Neural progenitor cell (in vitro differentiated cells): ENCODE data around the gene CYFIP1. TPM values are rescaled to one million over a fixed set of nuclear protein-coding genes. Genes with fewer than 3 reads are reported as not detected.
"Not testable (repeated sequence)": the region's sequence is repeated elsewhere in the genome, so short reads cannot be mapped to it uniquely, and the experiment has no call there.

Source experiments
- DNase-seq: peaks from one replicate; pipeline ENCODE4 v3.0.0-alpha.2; 2016; ENCODE audit warnings: low spot score
- H2AFZ ChIP-seq: fragments of 200-600 bp; sonication (generic); replicated peaks from 2 replicates; pipeline ENCODE4 v1.6.1; 2016; ENCODE audit warnings: antibody characterized with exemption
- H3F3A ChIP-seq: fragments of 200-600 bp; sonication (generic); 2 replicates; pipeline ENCODE4 v1.6.1; 2016; ENCODE audit warnings: antibody characterized with exemption, low read depth
- H3K27ac ChIP-seq: fragments of 200-600 bp; sonication (generic); 2 replicates; pipeline ENCODE4 v1.5.1; 2016; ENCODE audit warnings: mild to moderate bottlenecking
- H3K27me3 ChIP-seq: fragments of 200-600 bp; sonication (generic); 2 replicates; pipeline ENCODE4 v1.6.1; 2016; ENCODE audit warnings: mild to moderate bottlenecking, moderate library complexity
- H3K36me3 ChIP-seq: fragments of 200-600 bp; sonication (generic); 2 replicates; pipeline ENCODE4 v1.5.1; 2016
- H3K4me1 ChIP-seq: fragments of 200-600 bp; sonication (generic); 2 replicates; pipeline ENCODE4 v1.6.1; 2016; ENCODE audit warnings: mixed run types
- H3K4me2 ChIP-seq: fragments of 200-600 bp; sonication (generic); 2 replicates; pipeline ENCODE4 v1.6.1; 2016
- H3K4me3 ChIP-seq: fragments of 200-600 bp; sonication (generic); 2 replicates; pipeline ENCODE4 v1.5.1; 2016
- H3K79me2 ChIP-seq: fragments of 200-600 bp; sonication (generic); 2 replicates; pipeline ENCODE4 v1.6.1; 2016; ENCODE audit warnings: low read depth
- H3K9ac ChIP-seq: fragments of 200-600 bp; sonication (generic); 2 replicates; pipeline ENCODE4 v1.6.1; 2016
- H3K9me3 ChIP-seq: fragments of 200-600 bp; sonication (generic); 2 replicates; pipeline ENCODE4 v1.5.1; 2016; ENCODE audit warnings: low read depth
- H4K20me1 ChIP-seq: fragments of 200-600 bp; sonication (generic); 2 replicates; pipeline ENCODE4 v1.6.1; 2016; ENCODE audit warnings: low read depth
- H3K27ac Mint-ChIP-seq: 3 replicates; pipeline ENCODE4 v1.8.0; 2021; ENCODE audit warnings: mixed read lengths
- H3K27me3 Mint-ChIP-seq: 2 replicates; pipeline ENCODE4 v1.8.0; 2022; ENCODE audit warnings: low read depth, mild to moderate bottlenecking, inconsistent platforms, moderate library complexity, mixed read lengths; ENCODE audit not compliant: insufficient read depth
- H3K36me3 Mint-ChIP-seq: 3 replicates; pipeline ENCODE4 v1.8.0; 2021; ENCODE audit warnings: mixed read lengths
- H3K4me1 Mint-ChIP-seq: 3 replicates; pipeline ENCODE4 v1.8.0; 2021; ENCODE audit warnings: mixed read lengths
- H3K4me3 Mint-ChIP-seq: 3 replicates; pipeline ENCODE4 v1.8.0; 2021; ENCODE audit warnings: mild to moderate bottlenecking, moderate library complexity, mixed read lengths
- H3K9me3 Mint-ChIP-seq: 3 replicates; pipeline ENCODE4 v1.8.0; 2020; ENCODE audit warnings: mixed read lengths
- CTCF ChIP-seq: fragments of 200-600 bp; sonication (generic); IDR thresholded peaks from 2 replicates; pipeline ENCODE4 v1.5.1; 2017; ENCODE audit warnings: antibody characterized with exemption, mild to moderate bottlenecking
- EZH2 ChIP-seq: fragments of 200-600 bp; sonication (generic); IDR thresholded peaks from 2 replicates; pipeline ENCODE4 v1.6.1; 2017; ENCODE audit warnings: antibody characterized with exemption, mild to moderate bottlenecking, moderate library complexity
- EZH2phosphoT487 ChIP-seq: fragments of 200-600 bp; sonication (generic); IDR thresholded peaks from 2 replicates; pipeline ENCODE4 v1.6.1; 2017; ENCODE audit warnings: antibody characterized with exemption
- total RNA-seq: library from RNA; depleted of rRNA; stranded (reverse); fragments of >200 nt; gene quantifications from 2 replicates; pipeline ENCODE4 v1.2.3, GENCODE V29; 2015; ENCODE audit warnings: low replicate concordance

The CYFIP1 gene
- total RNA-seq, 1 donor from 2014 or later: 94.6 TPM

- Mint-ChIP-seq H3K27me3 (peaks cover 3% of the 10 kb centered on the region), H3K27ac (no peak overlapping the region), H3K9me3 (no peaks in the 10 kb centered on the region), H3K4me1 (no peaks in the 10 kb centered on the region), H3K4me3 (no peak overlapping the region), H3K36me3 (peaks cover 21% of the 10 kb centered on the region)
- peaks cover 16% of the 10 kb centered on the region for H3K36me3 ChIP-seq
- H4K20me1 ChIP-seq: no peaks in the 10 kb centered on the region
- no peaks in the 10 kb centered on the region for H3K27me3 ChIP-seq
- no peak overlapping the region for H3K9ac ChIP-seq
- no peak overlapping the region for H3K27ac ChIP-seq
- no peaks in the 10 kb centered on the region for H3K9me3 ChIP-seq
- H3F3A ChIP-seq: no peaks in the 10 kb centered on the region
- DNase-seq: no peak
- H3K4me1 ChIP-seq: no peaks in the 10 kb centered on the region
- no peaks in the 10 kb centered on the region for H3K79me2 ChIP-seq
- no peak overlapping the region for H2AFZ ChIP-seq
- TF ChIP-seq EZH2phosphoT487: no peak
- no peak for TF ChIP-seq CTCF
- TF ChIP-seq EZH2: no peak
- H3K4me2 ChIP-seq: no peak overlapping the region
- no peak overlapping the region for H3K4me3 ChIP-seq
Observed at GRCh38 chr15:23014394-23015000, 34.3 kb upstream of the CYFIP1 start.

- Histone ChIP-seq H4K20me1 (no peaks in the 10 kb centered on the region), H3K36me3 (peaks cover 18% of the 10 kb centered on the region), H3K27me3 (no peaks in the 10 kb centered on the region), H3F3A (no peaks in the 10 kb centered on the region), H3K9me3 (no peaks in the 10 kb centered on the region), H3K9ac (no peak overlapping the region), H3K79me2 (no peaks in the 10 kb centered on the region), H2AFZ (no peak overlapping the region), H3K4me2 (no peak overlapping the region), H3K27ac (no peak overlapping the region), H3K4me3 (no peak overlapping the region), H3K4me1 (no peaks in the 10 kb centered on the region)
- DNase-seq: no peak
- Mint-ChIP-seq H3K27me3 (peaks cover 3% of the 10 kb centered on the region), H3K27ac (no peak overlapping the region), H3K9me3 (no peaks in the 10 kb centered on the region), H3K4me1 (no peaks in the 10 kb centered on the region), H3K36me3 (peaks cover 21% of the 10 kb centered on the region), H3K4me3 (no peak overlapping the region)
- no peak for TF ChIP-seq EZH2phosphoT487
- TF ChIP-seq EZH2: no peak
- TF ChIP-seq CTCF: no peak
Observed at GRCh38 chr15:23013681-23014080, 33.5 kb upstream of the CYFIP1 start.

- not testable (repeated sequence) for H3K4me3 Mint-ChIP-seq, H3K4me1 ChIP-seq, H3K27ac ChIP-seq, H3K4me1 Mint-ChIP-seq, H3K27me3 ChIP-seq, H3K4me3 ChIP-seq, H4K20me1 ChIP-seq, H2AFZ ChIP-seq, H3K27me3 Mint-ChIP-seq, H3K9me3 Mint-ChIP-seq, H3F3A ChIP-seq, H3K27ac Mint-ChIP-seq, DNase-seq, H3K9ac ChIP-seq, H3K9me3 ChIP-seq, H3K79me2 ChIP-seq, H3K4me2 ChIP-seq
- peaks cover 24% of the 10 kb centered on the region for H3K36me3 Mint-ChIP-seq
- peaks cover 13% of the 10 kb centered on the region for H3K36me3 ChIP-seq
Observed at GRCh38 chr15:23012616-23013015, 32.4 kb upstream of the CYFIP1 start.

DNA sequence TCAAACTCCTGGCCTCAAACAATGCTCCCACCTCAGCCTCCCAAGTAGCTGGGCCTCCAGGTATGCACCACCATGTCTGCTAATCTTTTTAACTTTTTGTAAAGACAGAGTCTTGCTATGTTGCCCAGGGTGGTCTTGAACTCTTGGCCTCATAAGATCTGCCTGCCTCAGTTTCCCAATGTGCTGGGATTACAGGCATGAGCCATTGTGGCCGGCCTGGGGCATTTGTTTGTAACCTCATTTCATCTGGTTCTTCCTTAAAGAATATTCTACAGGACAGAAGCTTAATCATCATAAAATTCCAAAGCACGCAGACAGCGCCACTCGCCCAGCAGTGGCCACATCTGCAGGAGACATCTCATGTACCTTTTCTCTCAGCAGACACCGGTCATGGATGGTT lies 23.6 kb upstream of the CYFIP1 start:
- Mint-ChIP-seq H3K4me3 (no peak overlapping the region), H3K27me3 (no peaks in the 10 kb centered on the region), H3K4me1 (no peaks in the 10 kb centered on the region), H3K9me3 (no peaks in the 10 kb centered on the region), H3K36me3 (peaks cover 21% of the 10 kb centered on the region), H3K27ac (no peak overlapping the region)
- Histone ChIP-seq H3K9ac (no peak overlapping the region), H3K4me1 (no peaks in the 10 kb centered on the region), H3K4me3 (no peak overlapping the region), H3K79me2 (no peaks in the 10 kb centered on the region), H3K9me3 (no peaks in the 10 kb centered on the region), H3K36me3 (peaks cover 20% of the 10 kb centered on the region), H3K27ac (no peak overlapping the region), H4K20me1 (no peaks in the 10 kb centered on the region), H2AFZ (no peak overlapping the region), H3K27me3 (no peaks in the 10 kb centered on the region), H3K4me2 (no peak overlapping the region), H3F3A (no peaks in the 10 kb centered on the region)
- DNase-seq: no peak
- TF ChIP-seq EZH2 (no peak), EZH2phosphoT487 (no peak), CTCF (no peak)
